HG03521 (cell line): ENCODE measurements around the gene CNN3.

Source experiments
- ATAC-seq: cut with Tn5 transposase; IDR thresholded peaks from one replicate; pipeline ENCODE4 v1.9.1; 2021; ENCODE audit warnings: mild to moderate bottlenecking, moderate library complexity; ENCODE audit not compliant: unreplicated experiment

The CNN3 gene

DNA sequence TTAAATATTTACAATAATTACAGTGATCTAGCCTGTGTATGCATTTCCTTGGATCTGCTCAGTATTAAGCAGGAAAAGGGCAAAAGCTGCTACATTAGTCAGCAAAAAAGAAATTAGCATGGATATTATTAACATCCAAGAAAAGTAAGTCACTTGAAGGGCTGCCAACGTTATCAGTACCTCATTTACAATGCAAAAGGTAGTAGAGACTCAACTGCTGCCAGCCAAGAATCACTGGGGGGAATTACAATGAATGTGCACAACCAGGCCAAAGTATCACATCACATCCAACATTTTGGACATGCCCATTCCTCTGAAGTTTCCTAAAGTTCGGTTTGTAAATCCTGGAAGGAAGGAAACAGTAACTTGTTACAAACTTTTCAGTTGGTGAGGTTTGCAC, 1.9 kb downstream of the CNN3 start:
- no peak for ATAC-seq

DNA sequence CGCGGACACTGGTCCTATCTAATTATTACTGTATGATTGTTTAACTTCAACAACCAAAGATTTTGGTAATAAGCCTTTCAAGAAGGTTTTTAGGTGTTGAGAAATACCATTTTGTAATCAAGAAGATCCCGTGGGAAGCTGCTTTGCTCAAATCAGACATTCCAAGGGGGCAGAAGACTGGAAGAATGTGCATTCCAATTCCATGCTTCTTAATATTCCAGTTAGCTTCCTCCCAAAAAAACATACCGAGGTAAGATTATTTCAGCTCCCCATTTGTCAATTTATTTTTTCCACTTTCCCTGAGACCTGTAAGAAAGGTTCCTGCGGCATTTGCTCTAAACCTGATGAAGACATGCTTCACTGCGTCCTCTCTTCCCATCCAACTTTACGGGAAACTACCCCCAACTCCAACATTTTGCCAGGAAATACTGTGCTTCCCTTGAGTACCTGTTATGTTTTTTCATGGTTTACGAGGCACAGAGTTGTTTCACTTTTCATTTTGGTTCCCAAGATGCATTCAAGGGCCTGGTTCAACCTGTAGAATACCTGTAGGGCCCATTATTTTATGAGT, 4.1 kb downstream of the CNN3 start:
- ATAC-seq, result no peak

DNA sequence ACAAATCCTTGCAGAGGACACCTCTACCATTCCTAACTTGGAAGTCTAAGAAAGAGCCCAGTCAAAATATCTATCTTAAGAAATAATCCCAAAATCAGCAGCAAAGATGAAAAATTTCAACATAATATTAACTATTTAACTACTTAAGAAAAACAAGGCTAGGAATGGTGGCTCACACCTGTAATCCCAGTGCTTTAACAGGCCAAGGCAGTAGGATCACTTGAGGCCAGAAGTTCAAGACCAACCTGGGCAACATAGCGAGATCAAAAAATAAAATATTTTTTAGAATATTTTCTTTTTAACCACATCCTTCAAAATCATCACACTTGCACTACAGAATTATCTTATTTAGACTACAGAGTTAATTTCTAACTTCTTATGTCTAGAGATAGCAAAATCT, 4.9 kb downstream of the CNN3 start:
- ATAC-seq, result no peak

DNA sequence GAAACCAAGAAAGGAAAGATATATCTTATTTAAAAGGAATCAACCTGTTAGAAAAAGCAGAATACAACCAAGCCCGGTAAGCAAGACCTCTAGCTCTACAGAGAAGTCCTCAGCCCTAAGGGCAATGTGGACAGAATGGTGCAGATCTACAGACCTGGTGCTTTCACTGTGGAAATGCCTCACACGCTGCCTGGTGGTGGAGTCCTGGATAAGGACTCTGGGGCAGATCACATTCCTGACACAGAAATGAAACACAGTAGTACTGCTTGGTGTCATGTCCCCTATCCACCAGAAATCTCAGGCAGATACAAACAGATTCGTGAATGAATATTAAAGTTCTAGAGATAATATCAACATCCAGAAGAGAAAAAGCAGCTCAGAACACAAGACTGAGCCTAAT, 6.8 kb downstream of the CNN3 start:
- no peak for ATAC-seq

DNA sequence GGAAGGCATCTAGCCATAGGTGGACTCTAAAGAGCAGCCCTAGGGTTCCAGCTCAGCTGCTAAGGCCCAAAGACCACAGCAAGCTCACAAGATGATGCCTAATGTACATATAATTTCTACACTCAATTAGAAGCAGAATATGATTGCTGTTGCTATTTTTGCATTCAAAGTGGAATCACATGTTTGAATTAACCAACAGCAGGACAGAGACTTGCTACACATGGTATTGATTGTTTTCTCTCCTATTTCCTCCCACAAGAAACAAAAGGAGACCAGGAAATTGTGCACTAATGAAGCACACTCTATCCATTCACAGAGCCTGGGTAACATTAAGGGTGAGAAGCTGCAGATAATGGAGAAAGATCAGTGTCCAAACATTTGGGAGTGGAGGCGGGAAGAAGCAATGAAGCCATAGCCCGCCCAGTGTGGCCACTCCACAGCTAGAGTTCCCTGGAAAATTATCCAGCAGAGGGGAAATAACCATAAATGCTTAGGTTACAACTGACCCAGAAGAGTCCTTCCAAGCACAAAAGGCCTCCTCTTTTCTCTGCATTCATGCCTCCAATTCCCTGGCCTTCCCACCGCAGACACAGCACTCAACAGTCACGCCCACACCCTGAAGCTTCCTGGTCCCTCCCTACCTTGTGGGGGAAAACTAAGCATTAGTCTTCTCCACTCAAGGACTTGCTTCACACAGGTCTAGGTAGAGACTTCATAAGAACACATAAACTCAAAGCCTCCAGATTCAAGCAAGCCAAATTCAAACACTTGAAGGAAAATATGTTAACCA, 7.5 kb downstream of the CNN3 start:
- no peak for ATAC-seq

DNA sequence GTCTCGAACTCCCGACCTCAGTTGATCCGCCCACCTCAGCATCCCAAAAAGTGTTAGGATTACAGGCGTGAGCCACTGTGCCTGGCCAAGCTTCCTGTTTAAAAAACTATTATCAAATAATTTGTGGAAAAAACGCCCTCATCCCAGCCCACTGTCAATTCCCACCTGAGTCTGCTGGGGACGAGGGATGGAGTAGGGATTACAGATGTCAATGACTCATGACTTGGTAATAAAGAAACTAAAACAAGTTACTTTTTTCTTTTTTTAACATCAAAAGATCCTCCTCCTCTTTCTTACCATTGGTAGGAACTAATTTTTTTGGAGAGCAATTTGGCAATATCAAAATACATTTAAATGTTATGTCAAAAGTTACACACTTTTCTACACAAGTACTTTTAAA, 9.7 kb downstream of the CNN3 start:
- ATAC-seq, result no peak

DNA sequence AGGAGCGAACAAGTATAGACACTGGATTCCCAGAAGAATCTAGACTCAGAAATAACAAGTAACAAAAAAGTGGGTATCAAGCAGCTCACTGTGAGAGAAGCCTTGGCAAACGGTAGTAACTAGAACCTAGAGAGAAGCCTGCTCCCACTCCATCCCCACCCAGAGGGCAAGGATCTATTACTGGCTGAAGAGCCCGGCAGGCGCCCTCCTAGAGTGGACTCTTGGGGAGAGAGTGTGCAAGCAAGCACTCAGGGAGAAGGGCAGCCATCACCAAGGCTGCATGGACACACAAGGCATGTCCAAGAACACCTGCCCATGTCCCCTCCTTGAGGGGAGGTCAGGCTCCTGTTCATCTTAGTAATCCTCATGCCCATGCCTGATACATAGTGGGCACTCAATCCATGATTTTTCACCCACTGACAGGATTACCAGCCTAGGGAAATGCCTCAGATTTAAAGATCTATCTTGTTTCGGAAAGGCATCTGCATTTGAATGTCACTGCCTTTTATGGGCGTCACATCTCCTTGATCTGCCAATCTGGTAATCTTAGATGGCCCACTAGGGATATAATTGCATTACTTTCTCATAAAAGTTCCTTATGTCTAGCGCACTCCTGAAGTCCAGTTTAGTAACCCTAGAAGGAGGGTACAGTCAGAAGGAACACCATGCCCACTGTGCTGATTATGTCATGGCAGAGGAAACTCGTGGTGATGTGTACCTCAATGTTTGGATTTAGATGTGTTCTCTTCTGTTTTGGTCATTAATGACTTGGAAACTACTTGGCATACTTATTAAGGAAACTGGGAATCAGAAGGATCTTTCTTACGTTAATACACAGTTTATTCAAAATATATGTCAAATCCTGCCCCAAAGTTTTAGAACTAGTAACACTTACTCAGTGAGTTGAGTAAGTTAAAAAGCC, 14.4 kb downstream of the CNN3 start:
- ATAC-seq, result no peak

DNA sequence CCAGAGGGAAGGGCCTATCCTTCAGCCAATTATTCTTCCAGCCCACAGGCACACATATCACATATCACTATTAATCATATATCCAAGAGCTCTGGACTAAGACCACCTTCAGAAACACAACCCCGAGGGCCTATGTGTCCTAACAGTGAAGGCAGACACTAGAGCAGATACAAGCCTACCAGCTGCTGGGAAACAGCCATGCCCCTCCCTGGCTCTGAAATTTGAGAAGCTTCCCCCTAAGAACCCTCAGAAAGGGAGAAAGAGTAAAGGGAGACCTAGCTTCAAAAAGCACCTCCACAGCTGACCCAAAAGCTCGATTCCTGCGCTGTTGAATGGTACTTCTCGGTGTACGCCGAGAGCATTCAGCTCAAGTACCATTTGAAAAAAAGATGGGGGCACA, 17.4 kb downstream of the CNN3 start:
- no peak for ATAC-seq

DNA sequence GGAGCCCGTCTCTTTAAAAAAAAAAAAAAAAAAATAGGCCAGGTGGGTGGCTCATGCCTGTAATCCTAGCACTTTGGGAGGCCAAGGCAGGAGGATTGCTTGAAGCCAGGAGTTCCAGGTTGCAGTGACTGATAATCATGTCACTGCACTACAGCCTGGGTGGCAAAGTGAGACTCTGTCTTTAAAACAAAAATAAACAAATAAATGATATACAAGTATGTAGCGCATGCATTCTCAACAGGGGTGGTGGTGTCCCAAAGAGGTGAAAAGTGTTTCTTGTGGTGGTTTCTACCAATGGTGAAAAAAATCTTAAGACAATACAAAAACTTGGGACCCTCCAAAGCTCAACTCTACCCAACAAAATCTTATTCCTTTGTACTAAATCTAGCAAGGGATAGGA, 17.9 kb downstream of the CNN3 start:
- ATAC-seq, result no peak

DNA sequence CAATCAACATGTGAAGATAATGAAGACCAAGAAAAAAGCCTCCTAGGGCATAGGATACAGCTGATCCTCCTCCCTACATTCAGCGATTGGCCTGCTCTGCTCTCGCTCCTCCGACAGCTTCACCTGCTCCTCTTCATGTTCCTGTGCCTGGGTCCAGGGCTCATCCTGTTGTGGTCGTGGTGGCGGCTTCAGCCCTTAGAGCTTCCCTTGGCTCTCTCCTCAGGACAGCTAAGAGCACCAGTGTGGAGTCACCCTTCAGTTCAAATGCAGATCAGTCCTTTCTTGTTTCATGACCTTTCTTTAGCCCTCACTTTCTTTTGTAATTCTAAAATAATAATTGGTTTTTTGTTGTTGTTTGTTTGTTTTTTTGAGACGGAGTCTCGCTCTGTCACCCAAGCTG, 18.7 kb downstream of the CNN3 start:
- ATAC-seq, result no peak

DNA sequence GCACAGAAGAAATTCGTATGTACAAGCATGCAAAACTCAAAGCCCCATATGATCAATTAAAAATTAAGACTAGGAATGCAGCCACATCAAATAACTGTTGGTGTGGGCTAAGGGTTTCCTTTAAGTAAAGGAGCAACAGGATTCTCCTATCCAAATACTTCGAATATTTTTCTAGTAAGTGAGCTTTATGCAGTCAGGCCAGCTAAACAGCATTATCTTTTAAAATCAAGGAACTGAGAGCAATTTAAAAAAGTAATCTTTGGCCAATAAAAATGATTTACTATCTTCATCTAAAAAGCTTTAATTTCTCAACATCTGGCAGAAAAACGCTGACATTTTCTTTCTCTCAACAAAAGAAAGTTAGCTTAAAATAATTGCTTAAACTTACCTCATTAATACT, 19.8 kb downstream of the CNN3 start:
- no peak for ATAC-seq

DNA sequence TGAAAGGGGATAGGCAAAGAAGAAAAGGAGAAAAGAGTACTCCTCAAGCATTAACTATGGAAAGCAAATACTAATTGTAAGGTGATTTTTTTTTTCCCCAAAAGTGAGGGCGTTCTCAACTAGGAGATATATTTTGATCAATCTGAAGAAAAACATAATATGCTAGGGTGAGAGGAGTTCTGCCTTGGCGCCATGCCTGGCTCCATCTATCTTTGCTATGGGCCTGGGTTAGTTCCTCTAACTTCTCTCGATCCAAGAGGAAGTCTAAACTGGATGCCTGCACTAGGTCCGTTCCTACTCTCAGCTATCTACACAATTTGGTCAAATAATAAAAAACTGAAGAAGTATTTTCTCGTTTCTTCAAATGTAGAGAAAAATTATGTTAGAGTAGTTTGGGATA, 20.5 kb downstream of the CNN3 start:
- no peak for ATAC-seq

DNA sequence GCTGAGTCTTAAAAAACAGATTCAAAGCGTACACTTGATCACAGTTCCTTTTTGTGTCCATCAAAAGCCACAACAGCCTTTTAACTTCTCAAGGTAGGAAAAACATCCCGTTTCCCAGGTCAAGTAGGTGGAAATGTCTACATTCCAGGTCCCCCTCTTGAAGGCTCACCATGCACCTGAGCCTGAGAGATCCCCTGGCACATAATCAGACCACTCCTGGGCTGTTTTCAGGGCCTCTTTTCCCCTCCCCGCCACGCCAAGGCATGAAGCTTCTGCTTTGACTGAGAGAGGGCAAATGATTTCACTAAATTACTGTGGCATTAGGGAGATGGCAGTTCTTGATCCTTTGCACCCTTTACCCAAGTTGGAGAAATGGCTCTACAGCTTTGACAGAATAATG, 21.7 kb downstream of the CNN3 start:
- ATAC-seq, result no peak

DNA sequence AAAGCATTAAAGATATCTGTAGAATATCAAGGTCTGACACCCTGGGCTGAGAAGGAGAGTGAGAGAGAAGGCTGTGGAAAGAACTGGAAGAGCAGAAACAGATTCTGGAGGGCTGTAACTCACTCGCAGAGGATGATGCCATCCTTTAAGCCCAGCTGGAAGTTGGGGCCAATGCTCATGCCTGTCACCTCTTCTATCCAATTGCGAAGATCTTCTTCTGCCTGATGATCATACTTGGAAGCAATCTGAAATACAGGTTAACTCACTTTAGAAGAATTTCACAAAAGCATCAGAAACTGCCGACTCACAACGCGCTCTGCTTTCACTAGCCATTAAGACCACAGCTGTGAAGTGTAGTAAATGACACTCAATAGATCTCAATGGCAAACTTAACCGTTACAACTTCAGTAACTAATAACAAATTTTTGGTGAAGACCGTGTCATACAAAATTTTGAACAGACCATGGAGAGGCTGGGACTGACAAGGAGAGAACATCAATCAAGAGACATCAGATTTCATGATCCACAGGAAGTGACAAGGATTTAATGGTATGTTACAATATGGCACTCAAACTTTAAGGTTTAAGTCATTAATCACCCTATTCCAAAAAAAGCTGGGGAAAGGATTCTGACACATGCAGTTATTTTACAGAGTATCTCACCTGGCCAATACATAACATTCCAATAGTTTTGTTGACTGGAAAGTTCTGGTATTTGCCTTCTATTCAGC, 23.5 kb downstream of the CNN3 start:
- no peak for ATAC-seq

DNA sequence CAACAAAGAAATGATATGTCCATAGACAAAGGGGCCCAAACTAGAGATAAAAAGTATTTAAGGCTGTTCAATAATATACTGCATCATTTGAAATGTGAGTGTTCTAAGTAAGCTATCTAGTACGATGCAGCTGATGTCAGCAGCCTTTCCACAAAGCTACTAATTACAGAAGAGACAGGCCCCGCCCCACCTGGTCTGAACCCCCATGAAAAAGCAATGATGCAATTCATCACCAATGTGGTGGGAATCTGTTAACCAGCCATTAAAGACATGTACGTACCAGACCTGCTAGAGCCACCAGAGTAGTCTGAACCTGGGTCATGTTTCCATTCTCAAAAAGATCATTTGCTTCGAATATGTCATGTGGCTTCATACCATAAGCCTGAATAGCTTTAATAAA, 25.1 kb downstream of the CNN3 start:
- ATAC-seq, result no peak

DNA sequence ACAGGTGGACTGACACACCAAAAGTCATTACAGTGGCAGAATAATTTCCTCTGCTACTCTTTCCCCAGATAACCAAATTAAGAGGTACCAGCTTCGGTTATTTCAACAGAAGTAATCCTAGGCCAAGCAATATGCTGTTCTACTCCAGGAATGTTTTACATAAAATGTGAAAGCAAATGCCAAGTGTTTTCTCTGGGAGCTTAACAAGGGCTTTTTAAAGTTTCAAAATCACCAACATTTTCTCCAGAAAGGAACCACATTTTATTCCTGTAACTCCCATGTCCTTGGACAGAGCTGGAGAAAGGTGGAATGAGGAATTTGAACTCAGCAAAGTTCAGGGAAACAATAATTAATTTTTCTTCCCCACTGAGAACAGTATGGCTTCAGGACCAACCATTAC, 27.2 kb downstream of the CNN3 start:
- ATAC-seq, result no peak

DNA sequence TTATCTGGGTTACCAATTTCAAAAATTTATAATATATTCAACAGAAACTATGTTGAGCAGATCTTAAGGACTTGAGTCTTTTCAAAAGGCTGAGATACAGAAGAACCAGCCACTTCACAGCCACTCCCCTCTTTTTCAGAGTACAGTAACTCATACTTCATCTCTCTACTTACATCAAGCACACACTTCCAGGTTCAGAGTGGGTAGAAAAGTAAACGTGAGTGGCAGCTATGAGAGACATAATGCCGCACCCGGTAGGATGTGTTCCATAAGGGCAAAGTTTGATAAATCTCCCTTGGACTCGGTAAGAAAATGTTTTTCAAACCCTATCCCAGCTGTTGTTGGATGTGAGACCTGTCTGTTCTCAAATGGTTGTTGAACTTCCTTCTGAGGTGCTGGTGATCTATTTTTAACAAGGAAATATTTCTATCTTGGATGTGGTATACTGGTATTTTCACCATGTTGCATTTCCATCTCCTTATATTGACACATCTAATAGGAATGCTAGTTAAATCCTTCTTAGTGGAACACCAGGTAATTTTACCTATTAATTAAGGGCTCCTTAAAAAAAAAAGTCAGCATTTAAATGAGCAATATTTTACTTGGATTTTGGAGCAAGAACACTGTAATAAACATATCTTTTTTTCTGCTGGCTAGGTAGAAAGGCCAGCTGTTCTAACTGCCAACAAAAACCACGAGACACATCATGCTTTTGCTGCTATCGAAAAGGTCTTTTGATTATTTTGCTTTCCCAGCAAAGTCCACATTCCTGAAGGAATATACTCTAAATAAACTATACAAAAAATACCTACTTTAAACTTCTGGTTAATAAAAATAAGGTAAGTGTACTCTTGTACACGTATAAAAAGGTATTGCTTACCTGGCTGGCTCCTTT, 28.2 kb downstream of the CNN3 start:
- no peak for ATAC-seq

DNA sequence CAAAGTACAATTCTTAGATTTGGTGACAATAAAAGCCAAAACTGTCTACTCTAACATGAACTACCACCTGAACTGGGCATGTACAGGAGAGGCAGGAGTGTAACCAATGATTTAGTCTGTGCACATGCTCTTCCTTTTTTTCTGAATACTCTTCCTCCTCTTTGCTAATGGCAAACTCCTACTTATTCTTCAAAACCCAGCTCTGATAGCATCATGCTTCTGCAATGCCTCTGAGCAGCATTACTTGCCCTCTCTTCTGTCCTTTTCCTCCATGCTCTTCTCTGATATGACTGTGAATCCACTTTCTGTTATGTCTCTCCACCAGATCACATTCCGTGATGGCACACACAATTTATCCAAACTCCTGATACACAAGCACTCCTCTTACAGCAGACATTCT, 31.4 kb downstream of the CNN3 start:
- no peak for ATAC-seq

DNA sequence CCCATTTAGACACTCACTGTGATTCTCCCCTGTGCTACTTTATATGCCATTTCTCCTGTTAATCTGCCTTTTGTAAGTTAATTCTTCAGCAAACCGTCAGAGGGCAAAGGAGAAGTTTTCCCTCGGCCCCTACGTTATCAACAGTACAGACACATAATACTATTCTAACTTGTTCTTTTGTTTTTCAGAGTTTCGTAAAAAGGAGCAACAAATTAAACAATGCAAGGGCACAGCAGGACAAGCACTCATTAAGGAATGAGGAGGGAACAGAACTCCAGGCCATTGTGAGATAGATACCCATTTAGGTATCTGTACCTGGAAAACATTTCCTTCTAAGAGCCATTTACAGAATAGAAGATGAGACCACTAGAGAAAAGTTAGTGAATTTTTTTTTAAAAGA, 32.3 kb downstream of the CNN3 start:
- ATAC-seq, result no peak

DNA sequence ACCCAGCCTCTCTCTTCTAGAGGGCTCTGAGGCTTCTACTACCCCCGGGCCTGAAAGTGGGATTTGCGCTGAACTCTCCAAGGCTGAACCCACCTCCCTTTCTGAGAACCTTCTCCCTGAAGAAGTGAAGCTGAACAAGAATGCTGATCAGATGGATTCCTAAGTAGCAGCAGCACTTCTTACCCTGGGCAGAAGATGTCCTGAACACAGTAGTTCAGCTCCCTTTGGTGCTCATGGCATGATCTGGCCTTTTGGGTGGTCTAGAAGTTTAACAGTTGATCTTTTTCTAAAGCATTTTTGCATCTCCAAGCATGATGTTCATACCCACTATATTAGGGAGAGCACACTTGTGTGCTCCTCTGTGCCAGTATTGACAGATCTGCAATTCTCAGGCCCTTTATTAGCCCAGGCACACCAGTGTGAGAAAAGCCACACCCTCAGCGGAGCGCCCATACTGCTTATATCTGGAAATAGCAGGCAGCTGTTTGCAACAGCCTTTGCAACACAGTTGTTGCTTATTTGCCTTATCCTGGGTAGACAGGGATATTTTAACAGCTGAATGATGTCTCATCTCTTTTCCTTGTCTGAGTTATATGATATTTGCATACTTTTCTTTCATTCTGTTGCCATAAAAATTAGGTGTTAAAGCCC, 34.2 kb downstream of the CNN3 start:
- no peak for ATAC-seq
